Stimulated activated CD4-positive, alpha-beta T cell treated with anti-CD3 and anti-CD28 coated beads, Interleukin-12 subunit alpha, Interleukin-12 subunit beta, amount 100 ng/mL, for 4 hours (primary cell): ENCODE data around the gene TRMT112.

Source experiments
- DNase-seq: peaks from one replicate; pipeline ENCODE4 v3.0.0-alpha.2; 2020

Gene TRMT112

DNA sequence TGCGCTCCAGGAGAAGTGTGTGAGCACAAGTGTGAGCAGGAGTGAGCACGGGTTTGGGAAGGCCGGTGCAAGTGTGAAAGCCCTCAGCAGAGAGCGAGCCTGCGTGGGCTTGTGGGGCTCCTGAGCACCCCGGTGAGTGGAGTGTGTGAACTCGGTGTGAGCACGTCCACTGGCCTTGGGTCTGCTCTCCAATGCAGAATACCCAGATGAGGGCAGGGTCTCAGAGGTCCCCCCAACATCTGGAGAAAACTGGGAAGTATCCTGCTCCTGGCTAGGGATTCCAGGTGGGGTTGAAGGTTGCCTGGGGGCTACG lies 10.8 kb downstream of the TRMT112 start:
- DNase-seq, result no peak

DNA sequence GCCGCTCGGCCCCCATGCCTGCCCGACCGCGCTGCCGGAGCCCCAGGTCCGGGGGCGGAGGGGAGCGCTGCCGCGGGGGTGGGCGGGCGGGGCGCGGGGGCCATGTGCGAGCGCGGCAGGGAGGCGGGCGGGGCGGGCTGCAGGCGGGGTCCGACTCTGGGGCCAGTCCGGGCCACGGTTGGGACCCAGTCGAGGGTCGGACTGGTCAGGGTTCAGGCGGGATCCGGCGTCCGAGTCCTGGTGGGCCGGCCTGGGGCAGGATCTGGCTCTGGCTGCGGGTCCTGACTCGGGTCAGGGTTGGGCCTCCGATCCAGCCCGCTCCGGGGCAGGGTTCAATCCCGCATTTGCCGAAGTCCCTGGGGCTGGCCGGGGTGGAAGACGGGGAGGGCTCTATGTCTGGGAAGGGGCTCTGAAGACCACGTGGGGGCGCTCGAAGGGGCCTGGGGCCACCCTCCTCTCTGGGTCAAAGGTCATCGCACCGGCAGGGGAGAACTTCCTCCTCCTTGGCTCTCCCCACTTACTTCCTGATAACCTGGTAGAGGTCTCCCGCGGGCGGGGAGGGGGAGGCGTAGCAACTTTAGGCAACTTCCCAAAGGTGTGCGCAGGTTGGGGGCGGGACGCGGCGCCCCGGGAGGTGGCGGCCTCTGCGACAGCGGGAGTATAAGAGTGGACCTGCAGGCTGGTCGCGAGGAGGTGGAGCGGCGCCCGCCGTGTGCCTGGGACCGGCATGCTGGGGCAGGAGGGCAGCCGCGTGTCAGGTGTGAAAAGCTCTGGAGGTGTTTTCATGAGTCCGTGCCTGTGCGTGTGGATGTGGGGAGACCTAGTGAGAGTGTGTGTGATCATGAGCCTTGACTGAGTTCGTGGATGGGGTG lies 11.4 kb downstream of the TRMT112 start:
- peak; percentile 65 for DNase-seq

DNA sequence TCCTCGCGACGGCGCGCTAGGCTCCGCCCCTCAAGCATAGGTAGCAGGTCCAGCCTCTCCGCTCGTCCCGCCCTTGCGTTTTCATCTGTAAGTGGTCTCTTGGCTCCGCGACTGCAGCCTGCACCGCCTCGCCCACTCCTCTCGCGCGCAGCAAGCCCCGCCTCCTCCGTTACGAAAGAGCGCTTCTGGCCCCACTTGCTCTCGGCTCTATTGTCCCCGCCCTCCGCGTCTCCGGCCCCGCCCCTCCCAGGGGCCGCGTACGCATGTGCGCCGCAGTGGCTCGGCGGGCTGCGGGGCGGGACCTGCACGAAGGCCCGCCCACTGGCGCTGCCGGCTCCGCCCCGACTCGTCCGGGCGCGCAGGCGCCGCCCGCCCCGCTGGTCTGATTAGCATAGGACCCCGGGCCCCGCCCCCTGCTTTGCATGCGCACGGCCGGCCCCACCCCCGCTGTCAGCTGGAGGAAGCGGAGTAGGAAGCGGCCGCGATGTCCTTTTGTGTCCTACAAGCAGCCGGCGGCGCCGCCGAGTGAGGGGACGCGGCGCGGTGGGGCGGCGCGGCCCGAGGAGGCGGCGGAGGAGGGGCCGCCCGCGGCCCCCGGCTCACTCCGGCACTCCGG lies 12.2 kb downstream of the TRMT112 start, which contains the start of gene ESRRA:
Gene ESRRA, plus strand, starts transcription at position 450 of the 616 bp plus-strand sequence. CDS start 1,656 bp downstream, outside the sequence.
- peak; percentile 100 for DNase-seq

DNA sequence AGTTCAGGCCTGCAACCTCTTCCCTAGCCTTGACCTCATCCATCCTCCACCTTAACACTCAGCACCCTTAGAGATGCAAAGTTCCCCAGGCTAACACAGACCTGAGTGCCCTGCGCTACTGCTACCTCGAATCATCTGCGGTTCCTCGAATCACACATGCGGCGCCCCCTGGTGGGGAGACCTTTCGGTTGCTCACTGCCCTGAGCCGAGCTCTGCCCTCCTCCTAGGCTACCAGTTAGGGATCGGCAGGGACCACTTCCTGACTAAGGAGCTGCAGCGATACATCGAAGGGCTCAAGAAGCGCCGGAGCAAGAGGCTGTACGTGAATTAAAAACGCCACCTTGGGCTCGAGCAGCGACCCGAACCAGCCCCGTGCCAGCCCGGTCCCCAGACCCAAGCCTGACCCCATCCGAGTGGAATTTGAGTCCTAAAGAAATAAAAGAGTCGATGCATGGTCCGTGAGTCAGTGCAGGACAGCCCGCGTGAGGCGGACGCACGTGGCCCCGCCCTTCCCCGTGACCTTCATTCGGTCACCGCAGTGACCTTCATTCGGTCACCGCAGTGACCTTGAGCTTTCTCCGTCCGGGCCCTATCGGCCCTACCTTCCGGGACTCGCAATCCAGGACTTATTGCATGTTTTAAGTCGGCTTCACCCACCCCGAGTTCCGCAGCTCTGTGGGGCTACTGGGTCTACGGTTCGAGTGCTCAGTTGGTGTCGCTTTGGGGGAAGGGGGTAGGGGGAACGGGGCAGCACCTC lies 12.9 kb downstream of the TRMT112 start:
- DNase-seq, result peak; percentile 97

DNA sequence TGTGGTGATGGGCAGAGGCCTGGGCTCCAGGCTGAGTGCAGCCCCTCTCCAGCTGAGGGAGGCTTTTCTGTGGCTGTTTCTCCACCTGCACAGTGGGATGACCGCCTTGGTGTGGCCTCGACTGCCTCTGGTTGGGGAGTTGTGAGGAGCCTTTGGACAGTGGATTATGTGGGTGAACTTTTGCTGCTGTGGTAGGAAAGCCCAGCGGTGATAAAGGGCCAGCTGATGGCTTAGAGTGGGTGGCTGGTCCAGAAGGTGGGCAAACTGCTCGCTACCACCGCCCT lies 13.4 kb downstream of the TRMT112 start:
- DNase-seq, result no peak

DNA sequence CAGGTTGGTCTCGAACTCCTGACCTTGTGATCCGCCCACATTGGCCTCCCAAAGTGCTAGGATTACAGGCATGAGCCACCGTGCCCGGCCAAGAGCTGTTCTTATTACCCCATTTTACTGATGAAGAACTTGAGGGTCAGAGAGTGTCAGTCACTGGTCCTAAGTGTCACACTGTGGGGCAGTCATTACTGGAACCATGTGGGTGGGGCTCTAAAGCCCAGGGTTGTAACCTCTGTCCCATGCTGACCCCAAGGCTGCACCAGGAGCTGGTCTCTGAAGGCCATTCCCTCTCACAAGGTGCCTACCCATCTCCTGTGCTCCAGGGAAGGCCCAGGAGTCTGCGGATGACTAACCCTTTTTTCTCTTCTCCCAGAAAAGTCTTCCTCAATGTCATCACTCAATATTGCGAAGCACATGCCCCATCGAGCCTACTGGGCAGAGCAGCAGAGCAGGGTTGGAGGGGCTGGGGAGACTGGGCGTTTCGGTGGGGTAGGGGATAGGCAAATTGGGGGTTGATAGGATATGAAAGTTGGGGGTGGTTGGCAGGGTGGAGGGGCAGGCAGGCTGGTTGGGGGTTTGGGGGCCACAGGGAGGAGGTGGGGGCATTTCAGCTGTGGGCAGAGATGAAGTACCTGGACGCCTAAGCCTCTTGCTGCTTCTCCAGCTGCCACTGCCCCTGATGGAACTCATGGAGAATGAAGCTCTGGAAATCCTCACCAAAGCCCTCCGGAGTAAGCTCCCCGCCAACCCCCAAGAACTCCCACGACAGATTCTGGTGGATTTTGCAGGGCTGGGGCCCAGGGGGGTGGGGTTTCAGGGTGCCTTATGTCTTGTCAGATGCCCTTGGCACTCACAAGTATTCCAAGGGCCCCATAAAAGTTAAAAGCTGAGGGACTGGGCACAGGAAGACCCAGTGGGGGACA lies 14.0 kb downstream of the TRMT112 start:
- no peak for DNase-seq

DNA sequence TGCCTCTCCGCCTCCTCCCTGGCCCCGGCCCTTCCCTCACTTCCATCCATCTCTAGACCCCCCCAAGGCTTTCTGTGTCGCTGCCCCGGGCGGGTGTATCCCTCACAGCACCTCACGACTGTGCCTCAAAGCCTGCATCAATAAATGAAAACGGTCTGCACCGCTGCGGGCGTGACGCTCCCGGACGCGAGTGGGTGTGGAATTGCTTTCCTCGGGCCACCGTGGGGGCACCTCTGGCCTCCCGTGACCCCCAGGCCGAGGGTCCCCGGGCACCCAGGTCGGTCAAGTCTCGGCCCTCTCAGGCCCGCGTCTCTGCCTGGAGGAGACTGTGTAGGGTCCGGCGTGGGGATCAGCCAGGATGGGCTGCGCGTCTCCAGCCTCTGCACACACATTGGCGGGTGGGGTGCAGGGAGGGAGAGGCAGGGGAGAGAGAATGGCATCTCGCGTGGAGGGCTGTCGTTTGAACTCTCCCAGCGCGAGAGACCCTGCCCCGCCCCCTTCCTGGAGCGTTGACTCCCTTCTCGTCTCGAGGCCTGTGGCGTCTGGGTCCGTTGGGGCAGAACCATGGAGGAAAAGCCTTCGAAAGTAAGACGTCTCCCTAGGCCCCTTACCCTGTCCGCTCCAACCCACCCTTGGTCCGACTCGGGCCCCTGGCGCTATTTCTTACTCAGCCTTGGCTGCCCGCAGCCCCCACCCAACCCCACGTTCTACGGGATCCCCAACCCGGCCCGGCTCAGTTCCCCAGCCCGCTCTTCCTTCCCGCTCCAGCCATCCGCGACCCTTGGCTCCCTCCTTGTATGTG lies 17.3 kb downstream of the TRMT112 start, which contains the start of gene CATSPERZ:
Gene CATSPERZ, plus strand, starts transcription at position 512 of the 802 bp plus-strand sequence. Its CDS starts 53 bp downstream, at position 565.
- DNase-seq, result no peak

DNA sequence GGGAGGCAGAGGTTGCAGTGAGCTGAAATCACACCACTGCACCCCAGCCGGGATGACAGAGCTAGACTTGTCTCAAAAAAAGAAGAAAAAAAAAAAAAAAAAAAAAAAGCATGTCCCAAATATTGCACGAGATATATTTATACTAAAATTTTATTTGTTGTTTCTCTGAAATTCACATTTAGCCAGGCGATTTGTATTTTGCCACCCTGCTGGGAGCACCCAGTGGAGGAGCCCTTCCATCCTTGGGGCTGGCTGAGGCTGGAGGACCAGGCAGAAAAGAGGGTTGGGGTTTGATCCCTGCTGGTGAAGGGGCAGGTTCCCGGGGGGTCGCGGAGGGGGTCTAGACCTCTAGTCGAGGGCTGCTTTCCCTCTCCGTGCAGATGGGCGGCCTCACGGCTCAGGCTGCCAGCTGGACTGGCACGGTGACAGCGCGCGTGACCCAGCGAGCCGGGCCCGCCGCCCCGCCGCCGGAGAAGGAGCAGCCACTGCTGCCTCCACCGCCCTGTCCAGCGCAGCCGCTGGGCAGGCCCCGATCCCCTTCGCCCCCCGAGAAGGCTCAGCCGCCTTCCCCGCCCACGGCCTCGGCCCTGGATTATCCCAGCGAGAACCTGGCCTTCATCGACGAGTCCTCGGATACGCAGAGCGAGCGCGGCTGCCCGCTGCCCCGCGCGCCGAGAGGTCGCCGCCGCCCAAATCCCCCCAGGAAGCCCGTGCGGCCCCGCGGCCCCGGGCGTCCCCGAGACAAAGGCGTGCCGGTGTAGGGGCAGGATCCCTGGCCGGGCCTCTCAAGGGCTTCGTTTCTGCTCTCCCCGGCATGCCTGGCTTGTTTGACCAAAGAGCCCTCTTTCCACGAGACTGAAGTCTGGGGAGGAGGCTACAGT lies 18.2 kb downstream of the TRMT112 start:
- no peak for DNase-seq

DNA sequence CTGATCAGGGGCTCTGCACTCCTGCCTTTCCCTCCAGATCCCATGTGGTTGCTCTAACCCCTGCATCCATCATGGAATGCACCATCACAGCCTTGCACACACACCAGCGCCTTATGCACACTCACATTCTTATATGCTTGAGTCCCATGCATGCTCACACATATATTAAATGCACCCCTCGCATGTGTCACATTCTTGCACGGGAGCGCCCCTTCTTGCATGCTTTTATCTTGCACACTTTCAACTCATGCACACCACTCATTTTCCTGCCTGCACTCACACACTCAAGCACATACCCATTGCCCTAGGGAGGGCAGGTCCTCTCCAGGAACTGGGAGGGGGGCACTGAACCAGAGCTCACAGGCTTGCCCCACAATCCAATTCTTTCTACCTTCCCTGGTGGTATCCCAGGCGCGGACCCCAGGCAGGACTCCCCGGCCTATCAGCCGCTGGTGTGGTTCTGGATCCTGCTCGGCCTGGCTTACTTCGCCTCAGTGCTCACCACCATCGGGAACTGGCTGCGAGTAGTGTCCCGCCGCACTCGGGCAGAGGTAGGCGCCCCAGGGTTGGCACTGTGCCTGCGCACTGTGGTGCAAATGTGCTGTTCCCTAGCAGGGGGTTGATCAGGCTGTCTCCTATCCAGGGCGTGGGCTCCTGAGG lies 19.5 kb downstream of the TRMT112 start:
- DNase-seq, result no peak

DNA sequence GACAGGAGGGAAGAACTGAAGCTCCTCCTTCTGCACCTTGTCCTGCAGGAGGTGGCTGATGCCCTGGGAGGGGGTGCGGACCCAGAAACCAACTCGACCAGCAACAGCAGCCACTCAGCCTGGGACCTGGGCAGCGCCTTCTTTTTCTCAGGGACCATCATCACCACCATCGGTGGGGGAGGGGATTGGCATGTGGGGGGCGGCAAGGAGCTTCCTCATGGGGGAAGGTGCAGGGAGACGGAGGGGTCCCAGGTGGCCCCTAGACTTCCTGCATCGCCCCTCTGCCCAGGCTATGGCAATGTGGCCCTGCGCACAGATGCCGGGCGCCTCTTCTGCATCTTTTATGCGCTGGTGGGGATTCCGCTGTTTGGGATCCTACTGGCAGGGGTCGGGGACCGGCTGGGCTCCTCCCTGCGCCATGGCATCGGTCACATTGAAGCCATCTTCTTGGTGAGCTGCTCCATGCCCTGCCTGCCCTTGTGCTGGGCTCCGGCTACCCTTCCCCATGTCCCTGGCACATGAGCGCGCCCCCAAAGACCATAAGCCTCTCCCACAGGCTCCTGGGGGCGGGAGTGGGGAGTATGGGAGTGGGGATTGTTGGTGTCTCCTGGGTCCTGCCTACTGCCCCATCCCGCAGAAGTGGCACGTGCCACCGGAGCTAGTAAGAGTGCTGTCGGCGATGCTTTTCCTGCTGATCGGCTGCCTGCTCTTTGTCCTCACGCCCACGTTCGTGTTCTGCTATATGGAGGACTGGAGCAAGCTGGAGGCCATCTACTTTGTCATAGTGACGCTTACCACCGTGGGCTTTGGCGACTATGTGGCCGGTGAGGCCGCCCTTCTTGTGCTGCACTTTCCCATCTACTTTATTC lies 20.3 kb downstream of the TRMT112 start:
- no peak for DNase-seq

DNA sequence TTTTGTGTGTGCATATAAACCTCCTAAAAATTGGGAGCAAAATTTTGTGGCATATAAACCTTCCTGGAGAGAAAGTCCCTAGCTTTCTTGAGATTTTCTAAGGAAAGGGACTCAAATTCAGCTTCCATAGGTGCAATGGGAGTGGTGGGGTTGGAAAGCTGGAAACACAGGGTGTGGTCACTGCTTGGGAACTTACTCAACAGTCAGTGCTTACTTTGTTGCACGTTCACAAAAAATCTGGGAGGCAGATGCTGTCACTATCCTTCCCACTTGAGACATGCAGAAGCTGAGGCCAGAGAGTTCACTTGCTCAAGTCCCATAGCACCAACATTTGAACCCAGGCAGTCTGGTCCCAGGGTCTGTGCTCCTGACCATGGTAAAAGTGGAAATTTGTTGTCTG lies 21.1 kb downstream of the TRMT112 start:
- DNase-seq, result no peak

DNA sequence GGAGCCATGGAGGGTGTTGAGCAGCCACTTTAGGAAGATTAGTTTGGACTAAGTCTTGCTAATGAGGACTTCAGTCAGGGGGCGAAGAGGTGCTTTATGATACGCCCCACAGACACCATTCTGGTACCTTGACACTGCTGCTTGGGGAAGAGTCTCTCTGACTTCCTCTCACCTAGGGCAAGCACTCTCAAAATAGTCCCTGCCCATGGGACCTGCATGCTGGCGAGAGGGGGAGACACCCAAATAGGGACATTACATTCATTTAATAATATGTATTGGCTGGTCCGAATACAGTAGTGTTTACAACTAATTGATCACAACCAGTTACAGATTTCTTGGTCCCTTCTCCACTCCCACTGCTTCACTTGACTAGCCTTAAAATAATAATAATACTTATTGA lies 21.6 kb downstream of the TRMT112 start:
- no peak for DNase-seq

DNA sequence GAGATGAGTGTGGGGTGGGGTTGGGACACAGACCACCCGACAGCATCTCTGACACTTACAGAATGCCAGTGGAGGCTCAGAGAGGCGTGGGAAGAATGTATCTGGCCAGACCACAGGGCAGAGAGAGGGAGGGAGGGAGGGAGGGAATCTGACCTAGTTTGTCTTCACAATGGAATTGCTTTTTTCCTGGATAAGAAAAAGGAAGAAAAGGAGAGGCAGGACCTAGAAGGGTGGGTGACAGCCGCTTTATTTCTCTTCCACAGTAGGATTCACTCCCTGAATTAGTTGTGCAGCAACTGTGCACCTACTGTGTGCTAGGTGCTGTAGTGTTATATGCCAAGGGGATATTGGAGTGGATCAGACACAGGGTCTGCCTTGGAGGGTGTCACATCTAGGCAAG lies 22.6 kb downstream of the TRMT112 start:
- DNase-seq, result no peak

DNA sequence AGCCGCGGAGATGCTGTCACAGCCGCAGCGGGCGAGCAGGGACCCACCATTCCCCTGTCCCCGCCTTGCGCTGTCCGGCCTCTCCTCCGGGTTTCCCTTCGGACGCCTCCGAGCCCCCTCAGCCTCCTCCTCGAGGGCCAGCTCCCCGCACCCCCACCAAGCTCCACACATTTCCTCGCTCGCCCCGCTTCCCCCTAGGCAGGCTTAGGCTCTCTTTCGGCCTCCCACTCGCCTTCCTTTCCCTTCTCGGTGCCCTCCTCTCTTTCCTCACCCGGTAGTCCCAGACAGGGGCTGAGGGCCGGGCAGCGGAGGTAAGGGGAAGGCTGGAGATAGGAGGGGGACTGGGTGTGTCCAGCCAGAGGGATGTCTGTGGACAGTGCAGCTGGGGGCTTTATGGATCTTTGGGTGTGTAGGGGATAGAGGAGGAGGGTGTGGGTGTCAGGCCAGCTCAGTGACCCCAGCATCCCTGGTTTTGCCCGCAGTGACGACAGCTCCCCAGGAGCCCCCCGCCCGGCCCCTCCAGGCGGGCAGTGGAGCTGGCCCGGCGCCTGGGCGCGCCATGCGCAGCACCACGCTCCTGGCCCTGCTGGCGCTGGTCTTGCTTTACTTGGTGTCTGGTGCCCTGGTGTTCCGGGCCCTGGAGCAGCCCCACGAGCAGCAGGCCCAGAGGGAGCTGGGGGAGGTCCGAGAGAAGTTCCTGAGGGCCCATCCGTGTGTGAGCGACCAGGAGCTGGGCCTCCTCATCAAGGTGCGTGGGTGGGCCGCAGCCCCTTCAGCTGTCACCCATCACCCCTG lies 24.7 kb downstream of the TRMT112 start:
- no peak for DNase-seq

DNA sequence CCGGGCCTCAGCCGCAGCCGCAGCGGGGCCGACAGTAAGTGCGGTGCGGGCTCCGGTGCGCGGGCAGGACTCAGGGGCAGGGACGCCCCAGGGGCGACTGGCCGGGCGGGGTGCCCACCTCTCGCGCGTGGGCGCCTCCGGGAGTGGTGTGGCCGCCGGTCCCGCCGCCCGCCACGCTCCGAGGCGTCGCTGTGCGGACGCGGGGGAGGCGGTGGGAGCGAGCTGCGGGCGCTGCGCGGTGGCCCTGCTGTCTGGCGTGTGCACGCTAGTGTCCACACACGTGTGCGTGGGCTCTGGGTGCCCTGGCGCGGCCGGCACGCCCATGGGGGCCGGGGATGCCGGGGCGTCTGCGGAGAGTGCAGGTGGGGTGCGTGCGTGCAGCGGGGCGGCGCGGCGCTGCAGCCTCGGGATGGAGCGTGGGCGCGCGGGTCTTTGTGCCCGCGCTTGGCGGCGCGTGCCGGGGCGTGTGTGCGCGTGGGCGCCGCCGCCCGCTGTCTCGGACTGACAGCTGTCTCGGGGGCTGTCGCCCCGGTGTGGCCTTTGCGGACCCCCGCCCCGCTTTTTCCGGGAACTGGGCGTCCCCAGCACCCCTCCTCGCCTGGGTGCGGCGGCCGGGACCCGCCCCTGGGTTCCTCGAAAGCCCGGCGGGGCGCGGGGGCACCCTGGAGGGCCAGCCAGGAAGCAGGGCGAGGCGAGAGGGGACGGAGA lies 25.5 kb downstream of the TRMT112 start:
- DNase-seq, result no peak

DNA sequence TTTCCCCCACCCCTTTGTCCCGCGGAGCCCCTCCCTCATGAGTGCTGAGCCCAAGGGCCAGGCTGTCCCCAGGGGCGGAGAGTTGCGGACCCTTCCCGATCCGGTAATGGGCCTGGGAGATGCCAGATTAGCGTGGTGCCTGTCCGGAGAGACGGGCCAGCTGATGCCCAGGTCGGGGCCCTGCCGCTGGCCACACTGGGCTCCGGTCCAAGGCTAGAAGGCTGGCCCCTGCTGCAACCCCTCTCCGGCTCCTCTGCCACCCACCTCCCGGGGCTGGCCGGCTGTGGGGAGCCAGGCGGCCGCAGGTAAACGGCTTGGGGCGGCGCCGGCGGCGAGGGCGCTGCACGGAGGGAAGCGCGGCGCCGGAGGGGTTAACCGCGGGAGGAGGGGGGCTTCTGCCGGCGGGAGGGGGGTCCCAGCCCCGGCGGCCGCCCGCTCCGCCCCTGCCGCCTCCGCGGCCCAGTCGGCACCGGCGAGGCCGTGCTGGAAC lies 26.1 kb downstream of the TRMT112 start, which contains the start of gene KCNK4:
Gene KCNK4, plus strand, starts transcription at position 41 of the 490 bp plus-strand sequence. CDS start 1,717 bp downstream, outside the sequence.
- DNase-seq, result no peak
